ENCODE data around the gene NPLOC4.

- TF ChIP-seq EZH2 (IDR thresholded peaks at IDR 0.05; ENCODE audit: insufficient read depth, poor library complexity, severe bottlenecking) (no peak), EZH2phosphoT487 (IDR thresholded peaks at IDR 0.05; ENCODE audit: insufficient read depth, low read depth) (no peak)
Measured at GRCh38 chr17:81563861-81564586, 72.9 kb downstream of the NPLOC4 start.

Measured in GM23248 (cell line).